GM18868 (cell line): ENCODE results near the gene SOX6.

Experiments used
- ATAC-seq: cut with Tn5 transposase; IDR thresholded peaks from one replicate; pipeline ENCODE4 v1.9.1; 2021; ENCODE audit warnings: mild to moderate bottlenecking, moderate library complexity; ENCODE audit not compliant: unreplicated experiment

The SOX6 gene

DNA sequence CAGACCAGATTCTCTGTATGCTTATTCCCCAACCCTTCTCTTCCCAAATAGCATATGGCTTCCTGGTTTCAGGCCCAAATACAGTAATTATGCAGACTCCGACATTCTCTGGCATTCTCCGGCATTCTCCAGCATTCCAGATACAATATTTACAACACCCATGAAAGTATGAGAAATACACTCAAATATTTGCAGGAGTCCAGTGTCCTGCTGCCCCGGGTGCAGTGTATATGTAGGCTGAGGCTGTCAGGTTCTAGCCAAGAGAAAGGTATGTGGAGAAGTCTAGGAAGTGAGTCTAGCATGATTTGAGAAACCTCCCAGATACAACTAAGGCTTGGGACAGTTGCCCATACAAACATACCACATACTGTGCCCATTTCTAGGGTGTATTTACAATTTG is 160.7 kb downstream of the SOX6 start:
- no peak for ATAC-seq

DNA sequence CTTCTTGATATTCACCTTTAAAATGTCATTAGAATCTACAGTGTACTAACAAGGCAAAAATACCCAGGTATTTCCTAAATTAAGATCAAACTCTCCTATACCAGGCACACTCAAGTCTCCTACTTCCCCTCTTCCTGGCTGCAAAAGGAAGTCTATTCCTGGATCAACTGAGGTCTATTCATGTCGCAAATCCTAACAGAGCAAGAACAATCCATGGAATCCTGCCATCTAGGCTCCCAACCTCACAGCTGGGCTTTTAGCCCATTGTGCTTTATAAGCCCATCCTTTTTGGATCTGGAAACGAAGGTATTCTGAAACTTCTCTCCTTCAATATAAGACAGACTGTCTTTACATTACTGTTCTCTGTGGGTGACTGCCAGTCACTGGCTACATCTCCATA is 161.8 kb downstream of the SOX6 start:
- no peak for ATAC-seq

DNA sequence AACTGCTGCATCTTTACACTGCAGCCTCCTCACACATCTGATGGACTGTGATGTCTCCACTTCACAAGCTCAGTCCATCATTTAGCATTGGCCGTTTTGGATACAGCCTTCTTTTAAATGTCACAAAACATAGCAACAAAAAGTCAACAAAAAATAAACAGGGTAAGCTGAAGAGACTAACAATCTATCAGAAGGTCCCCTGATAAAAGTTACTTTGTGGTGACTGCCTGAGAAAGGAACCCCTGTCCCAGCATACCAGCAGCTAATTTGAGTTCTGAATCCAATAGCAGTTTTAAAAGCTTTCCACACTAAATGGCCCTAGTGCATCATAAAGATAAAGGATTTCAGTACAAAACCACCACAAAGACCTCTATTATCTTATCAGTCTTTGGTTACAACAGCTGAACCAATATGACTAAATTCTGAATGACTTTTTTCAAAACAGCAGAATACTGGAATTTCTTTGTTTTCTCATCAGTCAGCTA is 162.4 kb downstream of the SOX6 start:
- ATAC-seq = no peak

DNA sequence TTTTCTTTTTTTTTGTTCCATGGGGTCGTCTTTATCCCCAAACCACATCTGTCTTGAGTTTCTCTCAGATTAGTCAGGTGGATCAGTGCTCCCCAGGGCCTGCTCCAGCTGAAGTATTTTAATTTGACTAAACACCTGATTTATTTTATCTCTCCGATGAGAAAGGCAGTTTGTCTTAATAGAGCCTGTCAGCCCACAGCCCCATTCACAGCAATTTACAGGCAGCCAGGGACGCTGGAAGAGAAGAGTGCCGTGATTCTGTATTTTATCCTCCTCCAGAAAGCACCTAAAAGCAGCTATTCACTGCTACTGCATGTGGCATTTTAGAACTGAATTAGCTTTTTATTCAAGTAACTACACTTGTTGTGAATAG is 164.5 kb downstream of the SOX6 start:
- ATAC-seq = peak; percentile 25

DNA sequence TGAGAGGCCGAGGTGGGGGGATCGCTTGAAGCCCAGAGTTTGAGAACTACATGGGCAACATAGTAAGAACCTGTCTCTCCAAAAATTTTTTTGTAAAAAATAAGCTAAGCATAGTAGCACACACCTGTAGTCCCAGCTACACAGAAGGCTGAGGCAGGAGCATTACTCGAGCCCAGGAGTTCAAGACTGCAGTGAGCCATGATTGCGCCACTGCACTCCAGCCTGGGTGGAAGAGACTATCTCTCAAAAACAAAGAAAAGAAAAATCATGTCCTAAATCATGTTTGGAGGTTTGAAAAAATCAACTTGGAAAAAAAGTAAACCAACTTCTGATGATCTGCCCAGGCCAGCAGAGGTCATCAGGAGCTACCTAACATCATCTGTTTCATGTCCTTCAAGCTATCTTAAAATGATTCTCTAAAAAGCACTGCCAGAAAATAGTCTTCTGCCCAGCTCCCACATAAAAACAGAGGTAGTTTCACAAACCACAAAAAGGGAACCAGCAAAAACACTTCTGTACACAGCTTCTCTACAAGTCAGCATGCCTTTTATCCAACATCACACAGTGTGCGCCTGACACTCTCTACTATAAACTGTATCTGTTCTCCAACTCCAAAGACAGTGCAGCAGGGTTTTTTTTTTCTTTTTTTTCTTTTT is 165.0 kb downstream of the SOX6 start:
- ATAC-seq = peak; percentile 83

DNA sequence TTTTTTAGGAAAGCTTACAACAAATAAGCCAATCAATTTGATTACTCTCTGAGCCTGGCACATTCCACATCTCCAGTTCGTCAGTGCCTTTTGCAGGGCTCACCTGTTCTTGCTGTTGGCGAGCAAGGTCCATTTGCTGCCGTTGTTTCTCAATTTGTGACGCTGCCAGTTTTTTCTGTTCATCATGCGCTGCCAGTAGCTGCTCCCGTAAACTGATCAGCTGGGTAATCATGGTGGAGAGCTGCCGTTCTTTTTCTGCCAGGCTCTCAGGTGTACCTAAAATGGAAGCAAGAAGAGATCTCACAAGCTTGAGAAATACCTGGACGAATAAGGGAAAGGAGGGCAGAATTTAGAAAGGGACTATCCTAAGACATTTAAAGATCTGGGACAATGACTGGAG is 169.7 kb downstream of the SOX6 start:
- ATAC-seq = no peak

DNA sequence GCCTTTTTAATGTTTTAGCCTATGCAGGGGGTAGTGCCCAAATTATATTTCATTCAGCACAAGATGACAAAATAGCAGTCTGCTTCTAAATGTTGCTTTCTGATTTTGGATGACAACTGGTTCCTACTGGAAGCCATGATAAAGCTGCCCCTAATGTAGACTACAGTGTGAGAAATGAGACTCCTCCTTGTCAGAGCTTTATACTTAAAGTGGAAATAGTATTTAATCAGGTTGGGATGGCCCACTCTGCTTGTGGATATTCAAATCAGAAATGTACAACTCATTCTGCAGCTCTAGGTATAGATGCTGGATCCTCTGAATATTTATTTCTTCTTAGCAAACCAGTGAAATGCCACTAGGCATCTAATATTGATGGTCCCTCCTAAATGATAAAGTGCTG is 171.3 kb downstream of the SOX6 start:
- ATAC-seq = no peak

DNA sequence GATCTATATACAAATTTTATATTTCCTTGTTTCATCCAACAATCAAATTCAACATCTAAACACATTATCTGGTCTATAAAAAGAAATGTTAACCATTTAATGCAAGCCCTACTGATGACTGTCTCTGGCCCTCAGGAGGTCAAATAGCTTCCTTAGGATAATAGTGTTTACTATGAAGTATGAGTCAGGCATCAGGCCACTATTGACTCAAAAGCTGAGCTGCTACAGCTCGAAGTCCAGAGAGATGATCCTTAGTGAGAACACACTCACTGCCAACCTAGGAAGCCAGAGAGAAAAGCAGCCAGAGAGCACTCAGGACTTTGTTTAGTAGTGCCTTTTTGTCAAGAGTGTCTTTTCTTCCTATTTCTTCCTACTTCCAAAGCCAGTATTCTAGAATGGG is 171.8 kb downstream of the SOX6 start:
- ATAC-seq = no peak

DNA sequence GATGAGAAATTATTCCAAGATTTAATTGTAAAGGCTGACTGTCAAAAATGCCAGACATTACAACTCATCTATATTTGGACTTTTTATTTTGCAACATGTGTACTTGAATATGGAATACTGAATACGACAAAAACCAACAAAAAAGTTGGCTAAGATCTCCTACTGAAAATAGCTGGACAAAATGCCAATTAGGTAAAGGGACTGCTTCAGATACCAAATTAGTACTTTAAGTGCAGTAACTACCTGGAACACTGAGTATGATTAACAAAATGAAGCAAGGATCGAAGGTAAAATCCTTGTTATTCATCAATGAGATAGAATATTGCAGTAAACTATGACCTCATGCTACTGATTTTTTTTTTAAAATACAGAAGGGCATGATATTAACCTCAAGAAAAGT is 173.8 kb downstream of the SOX6 start:
- no peak for ATAC-seq

DNA sequence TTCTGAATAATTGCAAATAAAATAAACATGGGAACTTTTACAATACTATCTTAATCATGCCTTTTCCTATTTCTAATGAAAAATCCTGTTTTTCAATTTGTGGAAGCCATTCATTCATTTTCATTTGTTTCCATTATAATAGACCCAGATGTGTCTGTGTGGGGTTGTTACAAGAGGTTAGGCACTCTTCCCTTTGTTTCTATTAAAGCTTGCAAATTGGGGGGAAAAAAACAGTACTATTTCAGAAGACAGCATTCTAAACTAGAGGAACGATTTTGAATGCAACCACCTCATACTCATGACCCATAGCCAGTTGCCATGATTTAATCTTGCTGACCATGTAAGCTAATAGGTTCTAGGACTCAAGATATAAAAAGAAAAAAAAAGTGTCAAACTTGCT is 175.5 kb downstream of the SOX6 start:
- no peak for ATAC-seq

DNA sequence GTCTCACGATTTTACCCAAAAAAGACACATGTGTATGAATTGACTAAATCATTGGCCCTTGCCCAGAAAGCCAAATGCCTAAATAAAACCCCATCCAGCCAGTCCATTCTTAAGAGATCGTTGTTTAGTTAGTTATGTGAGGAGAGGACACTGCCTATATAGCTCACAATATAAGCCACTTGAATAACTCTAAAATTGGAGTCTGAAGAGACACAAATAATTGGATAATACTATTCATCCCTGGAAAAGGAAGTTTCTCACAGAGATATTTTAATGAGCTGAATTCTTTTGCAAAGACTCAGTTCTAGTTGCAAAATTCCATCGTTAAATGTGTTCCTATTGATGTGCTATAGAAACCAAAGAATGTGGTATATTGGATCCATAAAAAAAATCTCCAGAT is 176.7 kb downstream of the SOX6 start:
- no peak for ATAC-seq

DNA sequence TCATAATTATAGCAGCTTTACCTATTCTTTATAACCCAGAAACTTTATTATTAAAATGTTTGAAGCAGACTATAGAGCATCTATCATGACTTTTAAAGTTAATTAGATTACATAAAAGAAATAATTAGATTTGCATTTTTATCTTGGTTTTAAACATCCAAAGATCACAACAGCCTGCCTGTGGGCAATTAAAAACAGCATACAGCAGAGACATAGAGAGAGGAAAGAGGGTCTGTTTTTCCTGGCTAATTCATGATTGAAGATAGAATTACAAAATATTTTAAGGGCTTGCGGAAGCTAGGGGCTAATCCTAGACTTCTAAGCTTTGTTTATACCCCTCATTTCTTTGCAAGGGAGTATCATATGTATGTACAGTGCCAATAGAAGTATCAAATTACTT is 178.1 kb downstream of the SOX6 start:
- ATAC-seq = no peak

DNA sequence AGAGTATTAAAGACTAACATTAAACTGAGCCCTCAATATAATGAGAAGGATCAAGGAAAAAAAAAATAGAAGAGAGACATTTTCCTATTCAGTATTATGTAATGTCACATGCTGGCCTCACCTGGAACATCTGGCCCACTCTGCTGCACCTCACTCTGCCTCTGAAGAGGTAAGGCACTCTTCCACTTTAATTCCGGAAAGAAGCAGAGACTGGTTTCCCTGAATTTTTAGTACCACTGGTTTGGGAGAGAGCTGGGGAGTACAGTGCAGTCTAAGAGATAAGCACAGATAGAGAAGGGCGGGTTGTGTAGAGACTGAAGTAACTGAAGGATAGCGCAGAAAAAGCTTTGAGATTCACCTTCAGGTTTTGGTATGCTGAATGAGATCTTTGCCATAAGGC is 178.7 kb downstream of the SOX6 start:
- ATAC-seq = no peak

DNA sequence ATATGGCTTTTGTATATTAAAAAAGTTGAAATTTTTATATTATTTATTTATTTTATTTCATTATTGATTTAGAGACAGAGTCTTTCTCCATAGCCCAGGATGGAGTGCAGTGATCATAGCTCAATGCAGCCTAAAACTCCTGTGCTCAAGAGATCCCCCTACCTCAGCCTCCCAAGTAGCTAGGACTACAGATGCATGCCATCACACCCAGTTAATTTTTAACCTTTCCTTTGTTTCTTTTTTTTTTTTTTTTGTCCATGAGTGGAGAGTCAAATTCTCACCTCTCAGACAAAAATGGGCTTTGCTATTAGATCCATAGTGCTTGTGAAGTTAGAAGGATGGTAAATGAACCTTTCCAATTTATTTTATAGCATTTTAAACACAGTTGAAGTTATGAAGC is 182.5 kb downstream of the SOX6 start:
- ATAC-seq = no peak

DNA sequence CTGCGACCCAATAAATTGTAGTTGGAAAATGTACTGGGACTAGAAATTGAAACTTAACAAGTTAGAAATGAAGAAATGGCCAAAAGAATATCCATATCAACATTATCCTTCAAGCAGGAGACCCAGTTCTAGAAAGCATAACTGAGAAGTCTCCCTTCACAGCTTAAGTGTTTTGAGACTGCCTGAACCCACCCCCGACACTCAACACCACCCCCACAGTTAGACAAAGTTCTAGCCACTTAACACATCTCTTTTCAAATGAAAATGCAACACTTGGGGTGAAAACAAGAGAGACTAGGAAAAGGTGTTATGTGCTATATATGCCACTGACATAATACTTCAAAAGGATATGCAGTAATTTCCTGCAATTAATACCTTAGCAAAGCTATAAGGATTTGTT is 184.5 kb downstream of the SOX6 start:
- no peak for ATAC-seq

DNA sequence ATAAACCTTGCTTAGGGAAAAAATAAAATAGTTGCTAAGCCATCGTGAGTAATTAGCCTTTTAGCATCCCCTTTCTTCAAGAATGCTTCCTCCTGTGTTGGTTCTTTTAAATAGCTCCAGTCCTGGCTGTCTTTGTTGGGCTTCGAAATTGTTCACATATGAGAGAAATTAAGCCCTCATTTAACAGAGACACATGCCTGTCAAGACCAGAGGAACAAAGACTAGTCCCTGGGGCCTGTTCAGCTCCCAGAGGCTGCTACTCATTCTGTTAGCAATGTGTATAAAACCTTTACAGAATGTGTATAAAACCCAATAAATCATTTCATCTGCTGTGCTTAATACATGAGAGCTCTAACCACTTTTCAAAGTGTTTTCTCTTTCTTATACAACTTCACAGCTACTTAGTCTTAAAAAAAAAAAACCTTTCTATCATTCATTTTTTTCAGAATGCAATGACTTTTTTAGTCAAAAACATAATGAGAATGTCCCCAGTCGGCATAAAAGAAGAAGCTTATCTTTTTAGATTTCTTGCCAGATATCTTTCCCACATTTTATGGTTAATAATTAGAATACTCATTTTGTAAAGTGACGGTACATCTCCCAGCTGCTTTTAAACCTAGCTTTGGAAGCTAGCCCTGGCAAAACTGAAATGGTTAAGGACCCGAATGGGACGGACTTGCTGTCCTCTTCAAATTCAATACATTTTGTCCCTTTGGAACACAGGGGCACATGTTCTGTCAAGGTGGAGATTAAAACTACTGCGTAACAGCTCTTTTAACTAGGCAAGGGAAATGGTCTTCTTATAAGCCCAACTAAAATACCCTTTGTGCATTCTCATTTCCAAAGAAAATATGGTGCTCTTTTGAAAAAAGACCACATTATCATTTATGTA is 186.1 kb downstream of the SOX6 start:
- no peak for ATAC-seq

DNA sequence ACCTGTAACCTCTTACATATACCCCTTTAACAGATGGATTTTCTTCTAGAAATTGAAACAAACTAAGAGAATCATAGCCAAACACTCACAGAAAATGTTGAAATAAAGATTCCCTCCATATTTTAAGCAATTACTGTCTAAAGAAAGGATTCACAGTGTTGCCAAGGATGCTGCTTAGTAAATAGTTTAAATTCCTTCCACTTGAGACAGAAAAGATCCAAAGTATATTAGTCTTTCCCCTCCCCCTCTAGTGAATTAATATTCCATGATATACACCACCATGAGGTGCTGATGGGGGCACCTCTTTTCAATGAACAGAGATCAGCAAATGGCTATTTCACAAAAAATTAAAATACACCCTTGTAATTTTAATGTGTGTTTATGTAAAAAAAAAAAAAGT is 186.8 kb downstream of the SOX6 start:
- no peak for ATAC-seq

DNA sequence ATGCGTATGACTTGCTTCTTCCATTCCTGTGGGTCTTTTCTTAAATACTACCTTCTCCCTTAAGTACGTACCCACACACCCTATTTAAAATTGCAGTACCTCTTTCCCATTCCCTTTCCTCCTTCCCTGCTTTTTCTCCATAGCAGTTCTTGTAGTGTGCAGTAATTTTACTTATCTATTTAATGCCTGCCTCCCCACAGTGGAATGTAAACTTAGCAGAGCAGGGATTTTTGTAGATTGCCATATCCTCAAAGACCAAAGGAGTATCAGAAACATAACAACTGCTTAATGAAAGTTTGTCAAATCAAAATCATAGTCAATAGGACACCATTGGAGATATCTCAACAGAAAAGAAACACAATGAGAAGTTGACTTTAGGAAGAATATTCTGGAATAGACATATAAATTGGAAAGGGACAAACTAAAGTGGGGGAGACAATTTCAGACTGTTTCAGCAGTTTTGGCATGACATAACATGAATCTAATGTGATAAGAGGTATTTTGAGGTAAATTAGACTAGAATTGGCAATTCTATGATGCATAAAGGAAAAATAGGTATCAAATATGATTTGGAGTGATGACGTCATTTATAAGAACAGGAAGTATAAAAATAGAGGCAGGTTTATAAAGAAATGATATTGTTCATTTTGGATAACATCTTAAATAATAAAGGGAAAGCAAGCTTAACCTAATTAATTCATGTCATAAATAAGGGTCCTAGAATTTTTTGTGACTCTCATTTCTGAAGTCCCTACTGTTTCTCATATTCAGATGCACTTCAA is 188.4 kb downstream of the SOX6 start:
- no peak for ATAC-seq

DNA sequence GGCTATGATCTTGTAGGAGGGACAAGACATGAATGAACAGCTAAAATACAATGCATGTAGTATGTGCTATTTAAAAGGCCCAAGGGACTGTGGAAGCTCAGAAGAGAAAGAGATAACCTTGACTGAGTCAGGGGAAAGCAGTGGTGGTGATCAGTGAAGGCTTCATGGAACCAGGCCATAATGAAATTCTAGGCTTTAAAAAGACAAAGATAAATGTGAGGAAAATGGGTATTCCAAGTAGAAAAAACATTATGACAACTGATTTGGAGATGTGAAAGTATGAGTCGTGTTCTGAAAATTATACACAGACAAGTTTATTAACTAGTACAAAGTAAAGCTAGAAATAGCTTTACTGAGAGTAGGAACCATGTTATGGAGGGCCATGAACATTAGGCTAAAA is 189.8 kb downstream of the SOX6 start:
- ATAC-seq = no peak

DNA sequence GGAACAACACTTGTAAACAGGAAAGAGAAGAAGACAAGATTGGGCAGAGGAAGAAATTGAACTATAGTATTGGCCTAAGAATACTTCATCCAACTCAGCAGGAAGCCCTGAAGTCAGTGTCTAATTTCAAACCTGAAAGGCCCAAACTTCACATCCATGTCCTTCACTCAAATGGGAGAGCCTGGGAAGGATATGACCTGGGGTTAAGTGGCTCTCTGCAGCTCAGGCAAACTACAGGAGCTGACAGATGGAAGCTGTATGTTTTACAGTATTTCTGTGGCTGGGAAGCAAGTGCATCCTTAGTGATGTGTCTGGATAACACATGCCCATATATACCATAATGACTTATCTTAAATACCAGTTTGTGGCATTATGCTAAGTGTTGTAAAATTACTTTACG is 196.2 kb downstream of the SOX6 start:
- no peak for ATAC-seq

DNA sequence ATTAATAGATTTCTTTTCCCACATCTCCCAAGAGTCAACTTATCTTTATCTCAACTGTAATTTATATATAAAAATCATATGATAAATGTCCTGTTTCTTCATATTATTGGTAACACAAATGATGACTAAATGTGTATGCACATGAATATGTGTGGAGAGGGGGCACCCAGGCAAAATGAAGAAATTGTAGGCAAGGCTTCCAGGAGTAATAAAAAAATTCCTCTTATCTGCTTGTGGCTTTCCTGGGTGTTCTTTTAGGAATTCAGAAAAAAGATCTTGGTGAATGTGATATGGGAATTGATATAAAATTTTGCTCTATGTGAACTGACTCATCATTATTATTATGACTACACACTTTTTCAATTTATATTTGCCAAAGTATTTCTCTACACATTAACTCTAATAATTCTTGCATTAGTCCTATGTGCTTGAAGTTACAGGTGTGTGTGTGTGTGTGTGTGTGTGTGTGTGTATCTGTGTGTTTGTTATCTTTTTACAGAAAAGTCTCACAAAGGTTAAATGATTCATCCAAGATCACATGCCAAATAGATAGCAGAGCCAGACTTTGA is 197.8 kb downstream of the SOX6 start:
- no peak for ATAC-seq
